Muscle layer of colon (tissue), 2 donors: ENCODE data around the gene RAB1B.
"Not testable (repeated sequence)": the region's sequence is repeated elsewhere in the genome, so short reads cannot be mapped to it uniquely, and the experiment has no call there.

ENCODE experiments used
- H3K27ac ChIP-seq: one replicate; pipeline ENCODE4 v1.7.0; 2013; ENCODE audit warnings: low read depth, mild to moderate bottlenecking, low read length, moderate library complexity
- H3K27me3 ChIP-seq, 2 donors: one replicate each; pipeline ENCODE4 v1.7.0; 2013; ENCODE audit warnings: low read length in 2 of 2, mild to moderate bottlenecking in 2 of 2; ENCODE audit not compliant: insufficient read depth in 2 of 2, control insufficient read depth in 1 of 2
- H3K36me3 ChIP-seq: one replicate; pipeline ENCODE4 v1.7.0; 2013; ENCODE audit warnings: mild to moderate bottlenecking, low read length; ENCODE audit not compliant: insufficient read depth
- H3K4me1 ChIP-seq: one replicate; pipeline ENCODE4 v1.7.0; 2013; ENCODE audit warnings: mild to moderate bottlenecking, low read length; ENCODE audit not compliant: insufficient read depth
- H3K4me3 ChIP-seq, 2 donors: one replicate each; pipeline ENCODE4 v1.7.0; 2013; ENCODE audit warnings: low read length in 2 of 2, low read depth in 1 of 2, mild to moderate bottlenecking in 1 of 2, moderate library complexity in 1 of 2
- H3K9ac ChIP-seq: one replicate; pipeline ENCODE4 v1.7.0; 2013; ENCODE audit warnings: low read length
- H3K9me3 ChIP-seq: one replicate; pipeline ENCODE4 v1.7.0; 2013; ENCODE audit warnings: mild to moderate bottlenecking, low read length
- donor health status: abdominal sarcoma.
- donor health status: Adenocarcinoma of cecum.

Gene RAB1B

DNA sequence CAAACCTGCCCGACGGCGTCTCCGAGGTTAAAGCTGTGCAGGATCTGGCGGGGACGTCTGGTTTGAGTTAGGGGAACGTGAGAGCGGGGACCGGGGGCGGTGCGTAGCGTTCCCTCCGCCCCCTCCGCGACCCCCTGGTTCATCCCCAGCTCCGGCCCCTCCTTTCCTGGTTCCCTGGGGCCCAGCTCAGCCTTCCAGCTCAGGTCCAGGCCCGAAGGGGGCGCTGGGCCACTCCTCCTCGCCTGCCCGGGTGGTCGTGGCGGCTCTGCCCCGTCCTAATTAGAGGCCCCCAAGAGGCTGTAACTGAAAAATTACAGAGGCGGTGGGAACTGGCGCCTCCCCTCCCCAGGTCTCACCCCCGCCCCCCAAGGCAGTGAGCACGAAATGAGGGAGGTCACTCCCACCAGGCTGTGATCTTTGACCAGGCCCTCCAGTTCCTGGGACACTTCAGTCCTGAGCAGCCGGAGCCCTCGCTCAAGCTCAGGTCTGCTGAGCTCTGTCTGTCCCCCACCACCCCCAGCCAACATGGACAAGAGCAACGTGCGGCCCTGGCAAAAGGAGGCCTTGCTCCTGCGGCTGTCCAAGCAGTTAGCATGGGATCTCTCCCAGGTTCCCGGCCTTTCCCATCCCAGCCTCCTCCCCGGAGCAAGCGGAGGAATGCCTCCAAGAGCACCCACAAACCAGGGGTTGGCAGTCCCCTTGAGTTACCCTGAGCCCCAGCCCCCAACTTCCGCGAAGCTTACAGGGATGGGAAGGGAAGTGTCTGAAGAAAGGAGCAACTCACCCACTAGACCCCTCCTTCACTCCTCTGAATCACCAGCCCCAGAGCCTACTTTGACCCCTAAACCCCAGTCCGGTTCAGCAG lies 45.1 kb downstream of the RAB1B start:
- H3K9me3 ChIP-seq = no peaks in the 10 kb centered on the region
- peak overlapping the region; percentile 57 to 67 for H3K4me3 ChIP-seq
- H3K4me1 ChIP-seq = peaks cover 44% of the 10 kb centered on the region
- no peaks in the 10 kb centered on the region for H3K27me3 ChIP-seq
- H3K27ac ChIP-seq = peak overlapping the region; percentile 96
- H3K36me3 ChIP-seq = no peaks in the 10 kb centered on the region
- peak overlapping the region; percentile 53 for H3K9ac ChIP-seq

DNA sequence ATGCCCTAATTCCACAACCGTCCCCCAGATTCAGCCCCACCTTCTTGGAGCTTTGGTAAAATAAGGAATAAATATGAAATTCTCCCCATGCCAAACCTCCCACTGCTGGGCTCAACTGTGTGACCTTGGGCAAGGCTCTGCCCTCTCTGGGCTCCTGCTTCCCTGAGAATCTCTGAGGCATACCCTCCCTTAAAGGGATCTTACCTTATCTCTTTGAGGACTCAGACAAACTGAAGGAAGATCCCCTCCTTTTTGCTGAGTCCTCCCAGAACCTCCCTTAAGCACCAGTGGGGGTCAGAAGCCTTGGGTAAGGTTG lies 45.7 kb downstream of the RAB1B start:
- H3K27ac ChIP-seq = peak overlapping the region; percentile 37
- H3K4me1 ChIP-seq = peaks cover 48% of the 10 kb centered on the region
- no peaks in the 10 kb centered on the region for H3K27me3 ChIP-seq
- peak overlapping the region in 1 of 2 donors; percentile 67 for H3K4me3 ChIP-seq
- H3K9me3 ChIP-seq = no peaks in the 10 kb centered on the region
- H3K9ac ChIP-seq = peak overlapping the region; percentile 53
- H3K36me3 ChIP-seq = no peaks in the 10 kb centered on the region

DNA sequence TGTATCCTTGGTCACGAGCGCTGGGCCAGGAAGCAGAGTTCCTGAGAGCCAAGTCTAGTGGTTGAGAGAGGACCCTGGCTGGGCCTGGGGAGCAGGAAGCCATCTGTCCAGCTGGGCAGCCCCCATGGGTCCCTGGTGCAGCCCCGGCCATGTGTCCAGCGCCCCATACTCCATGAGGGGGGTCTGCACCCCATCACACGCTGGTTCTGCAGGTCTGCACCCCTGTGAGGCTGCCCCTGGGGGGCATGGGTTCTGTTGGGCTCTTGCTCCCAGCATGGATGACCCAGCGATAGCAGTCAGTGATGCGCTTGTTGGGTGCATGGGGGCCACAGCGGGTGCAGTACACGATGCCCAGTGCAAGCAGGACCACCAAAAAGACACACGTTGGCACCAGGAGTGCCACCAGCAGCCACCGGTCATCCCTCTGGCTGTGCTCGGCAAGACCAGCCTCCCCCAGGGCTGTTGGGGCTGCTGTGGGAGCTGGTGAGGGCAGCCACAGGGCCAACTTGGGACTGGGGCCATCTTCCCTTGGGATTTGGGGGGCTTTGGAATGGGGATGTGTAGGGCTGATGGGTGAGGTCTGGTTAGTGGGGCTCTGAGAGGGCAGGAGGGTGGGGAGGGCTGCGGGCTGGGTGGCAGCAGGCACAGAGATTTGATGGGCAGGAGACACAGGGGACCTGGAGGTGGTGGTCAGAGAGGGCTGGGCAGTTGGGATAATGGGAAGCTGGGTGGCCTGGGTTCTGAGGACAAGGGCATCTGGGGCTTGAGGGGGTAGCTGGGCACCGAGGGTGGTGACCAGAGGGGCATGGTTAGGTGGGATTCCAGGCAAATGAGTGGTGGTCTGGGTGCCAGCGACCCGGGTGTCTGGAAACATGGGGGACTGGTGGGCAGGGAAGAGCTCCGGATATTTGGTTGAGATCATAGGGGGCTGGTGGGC lies 46.4 kb downstream of the RAB1B start:
- Histone ChIP-seq H3K9ac (no peak overlapping the region), H3K4me3 (peak overlapping the region; percentile 66 to 67), H3K27me3 (no peaks in the 10 kb centered on the region), H3K4me1 (peaks cover 48% of the 10 kb centered on the region), H3K27ac (peak overlapping the region; percentile 90), H3K9me3 (no peaks in the 10 kb centered on the region), H3K36me3 (no peaks in the 10 kb centered on the region)

DNA sequence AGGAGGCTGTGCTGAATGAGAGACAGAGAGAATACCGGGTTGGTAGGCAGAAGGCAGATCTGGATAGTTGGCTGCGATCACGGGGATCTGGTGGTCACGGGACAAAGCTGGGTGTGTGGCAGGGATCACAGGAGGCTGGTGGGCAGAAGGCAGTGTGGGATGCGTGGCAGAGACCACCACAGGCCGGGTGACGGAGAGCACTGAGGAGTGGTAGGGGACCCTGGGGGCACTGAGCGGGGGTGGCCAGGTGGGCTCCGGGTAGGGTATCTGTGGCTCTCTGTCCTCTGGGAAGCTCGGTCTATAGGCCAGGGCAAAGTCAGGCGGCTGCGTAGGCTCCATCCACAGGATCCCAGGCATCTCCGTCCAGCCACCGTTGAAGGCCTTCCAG lies 47.1 kb downstream of the RAB1B start:
- no peaks in the 10 kb centered on the region for H3K36me3 ChIP-seq
- H3K4me3 ChIP-seq = peak overlapping the region; percentile 66 to 67
- peaks cover 48% of the 10 kb centered on the region for H3K4me1 ChIP-seq
- no peak overlapping the region for H3K9ac ChIP-seq
- no peaks in the 10 kb centered on the region for H3K27me3 ChIP-seq
- peak overlapping the region; percentile 90 for H3K27ac ChIP-seq
- no peaks in the 10 kb centered on the region for H3K9me3 ChIP-seq

DNA sequence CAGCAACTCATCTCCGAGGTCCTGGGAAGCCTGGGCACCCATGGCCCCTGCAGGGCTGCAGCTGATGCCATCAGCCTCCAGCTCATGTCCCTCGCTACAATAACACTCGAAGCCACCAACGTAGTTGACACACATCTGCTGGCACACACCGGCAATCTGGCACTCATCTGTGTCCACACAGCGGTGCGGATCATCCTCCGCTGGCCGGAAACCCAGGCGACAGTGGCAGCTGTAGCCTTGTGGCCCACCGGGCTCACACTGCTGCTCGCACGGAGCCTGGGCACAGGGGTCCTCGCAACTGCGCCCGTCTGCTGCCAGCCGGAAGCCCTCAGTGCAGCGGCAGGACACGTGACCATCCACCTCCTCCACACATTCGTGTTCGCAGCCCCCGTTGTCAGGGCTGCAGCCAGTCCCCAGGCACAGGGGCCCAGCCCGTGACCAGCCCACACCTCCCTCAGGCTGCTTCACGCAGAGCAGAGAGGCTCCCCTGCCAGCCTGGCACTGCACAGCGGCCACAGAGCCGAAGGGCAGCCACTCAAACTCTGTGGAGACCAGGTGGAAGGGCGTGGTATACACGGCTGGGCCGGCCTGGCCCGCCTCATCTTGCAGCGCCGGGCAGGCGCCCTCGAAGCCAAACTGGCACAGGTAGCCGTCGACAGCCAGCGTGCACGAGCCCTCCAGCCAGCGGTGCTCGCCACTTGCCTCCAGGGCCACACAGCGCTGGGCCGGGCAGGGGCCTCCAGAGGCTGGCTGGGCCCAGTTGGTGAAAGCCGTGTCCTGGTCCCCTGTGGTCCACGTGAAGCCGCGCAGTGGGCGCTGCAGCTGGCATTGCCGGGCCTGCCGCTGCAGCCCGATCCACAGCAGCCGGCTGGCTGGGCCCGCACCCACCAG lies 47.7 kb downstream of the RAB1B start:
- Histone ChIP-seq H3K9me3 (no peaks in the 10 kb centered on the region), H3K4me3 (peak overlapping the region; percentile 66 to 67), H3K36me3 (no peaks in the 10 kb centered on the region), H3K4me1 (peaks cover 48% of the 10 kb centered on the region), H3K27me3 (no peaks in the 10 kb centered on the region), H3K27ac (peak overlapping the region; percentile 90), H3K9ac (no peak overlapping the region)

- Histone ChIP-seq H3K4me3 (peak within 1 kb of the TSS; percentile 66 to 67), H3K27ac (peak within 1 kb of the TSS; percentile 90), H3K36me3 (no peaks in the 10 kb centered on the region), H3K9me3 (no peaks in the 10 kb centered on the region), H3K9ac (no peak within 1 kb of the TSS), H3K27me3 (no peaks in the 10 kb centered on the region), H3K4me1 (peaks cover 51% of the 10 kb centered on the region)
Measured at GRCh38 chr11:66316849-66317251, 48.4 kb downstream of the RAB1B start, which contains the start of gene CD248. Gene CD248, minus strand, starts transcription at chr11:66317044. Its CDS starts 17 bp downstream, at chr11:66317027.

DNA sequence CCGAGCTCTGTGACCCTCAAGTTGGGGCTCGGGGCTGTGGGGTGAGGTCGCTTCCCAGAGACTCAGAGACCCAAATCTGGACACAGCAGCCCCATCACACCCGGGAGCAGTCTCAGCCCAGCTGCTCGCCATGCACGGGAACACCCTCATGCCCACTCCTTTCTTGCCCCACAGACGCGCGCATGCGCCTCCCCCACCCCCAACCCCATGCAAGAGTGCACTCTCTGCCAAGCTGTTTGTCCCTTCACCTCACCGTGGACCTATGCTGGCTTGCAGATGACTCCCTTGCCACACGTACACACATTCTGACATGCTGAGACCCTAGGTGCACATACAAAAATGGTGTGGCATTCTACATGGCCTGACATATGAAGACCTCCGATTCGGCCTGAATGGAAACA lies 48.9 kb downstream of the RAB1B start:
- Histone ChIP-seq H3K27ac (peak overlapping the region; percentile 90), H3K9ac (no peak overlapping the region), H3K4me3 (peak overlapping the region; percentile 12 to 34), H3K27me3 (no peaks in the 10 kb centered on the region), H3K9me3 (no peaks in the 10 kb centered on the region), H3K36me3 (no peaks in the 10 kb centered on the region), H3K4me1 (peaks cover 52% of the 10 kb centered on the region)

GRCh38 chr11:66317723-66318599 lies 49.5 kb downstream of the RAB1B start:
- H3K4me3 ChIP-seq = peak overlapping the region; percentile 12 to 34
- no peaks in the 10 kb centered on the region for H3K9me3 ChIP-seq
- H3K36me3 ChIP-seq = no peaks in the 10 kb centered on the region
- H3K27ac ChIP-seq = peak overlapping the region; percentile 90
- no peak overlapping the region for H3K9ac ChIP-seq
- no peaks in the 10 kb centered on the region for H3K27me3 ChIP-seq
- peaks cover 51% of the 10 kb centered on the region for H3K4me1 ChIP-seq

GRCh38 chr11:66318600-66318970 lies 50.1 kb downstream of the RAB1B start:
- Histone ChIP-seq H3K9ac (no peak overlapping the region), H3K4me1 (peaks cover 45% of the 10 kb centered on the region), H3K27ac (no peak overlapping the region), H3K9me3 (no peaks in the 10 kb centered on the region), H3K4me3 (no peak overlapping the region), H3K27me3 (no peaks in the 10 kb centered on the region), H3K36me3 (no peaks in the 10 kb centered on the region)

GRCh38 chr11:66320289-66320688 lies 51.9 kb downstream of the RAB1B start:
- H3K4me1 ChIP-seq = peaks cover 28% of the 10 kb centered on the region
- not testable (repeated sequence) for H3K27ac ChIP-seq, H3K36me3 ChIP-seq, H3K9me3 ChIP-seq, H3K9ac ChIP-seq, H3K27me3 ChIP-seq, H3K4me3 ChIP-seq
